ENCODE measurements around the gene RAP2B.

The RAP2B gene

GRCh38 chr3:153160451-153161137 lies 1.4 kb upstream of the RAP2B start:
- DNase-seq (ENCODE audit: low read depth in 2 of 2) = peak; percentile 64 to 75

DNA sequence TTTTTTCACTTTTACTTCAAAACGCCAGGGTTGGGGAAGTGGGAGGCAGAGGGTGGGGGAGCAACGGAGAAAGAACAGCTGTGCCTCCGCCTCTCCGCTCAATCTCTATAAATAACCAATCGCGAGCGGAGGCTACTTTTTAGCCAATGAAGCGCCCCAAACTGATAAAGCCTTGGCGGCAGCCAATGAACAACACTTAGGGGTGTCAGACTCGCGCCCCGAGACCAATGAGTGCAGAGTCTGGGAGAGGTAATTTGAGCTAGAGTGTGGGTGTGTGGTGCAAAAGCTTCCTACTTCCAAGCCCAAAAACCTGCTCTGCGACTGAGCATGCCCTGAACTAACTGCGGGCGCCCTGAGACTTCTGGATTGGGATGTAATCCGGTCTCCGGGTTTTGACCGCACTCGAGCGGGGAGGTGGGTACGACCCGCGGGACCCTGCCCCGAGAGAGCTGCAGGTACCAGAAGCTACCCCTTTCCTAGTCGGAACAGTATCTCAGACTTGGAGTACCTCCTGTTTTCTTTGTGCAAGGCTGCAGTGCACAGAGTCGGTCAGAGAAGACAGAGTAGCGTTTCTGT lies 800 bp upstream of the RAP2B start:
- DNase-seq (ENCODE audit: low read depth in 2 of 2) = peak; percentile 69 to 78

DNA sequence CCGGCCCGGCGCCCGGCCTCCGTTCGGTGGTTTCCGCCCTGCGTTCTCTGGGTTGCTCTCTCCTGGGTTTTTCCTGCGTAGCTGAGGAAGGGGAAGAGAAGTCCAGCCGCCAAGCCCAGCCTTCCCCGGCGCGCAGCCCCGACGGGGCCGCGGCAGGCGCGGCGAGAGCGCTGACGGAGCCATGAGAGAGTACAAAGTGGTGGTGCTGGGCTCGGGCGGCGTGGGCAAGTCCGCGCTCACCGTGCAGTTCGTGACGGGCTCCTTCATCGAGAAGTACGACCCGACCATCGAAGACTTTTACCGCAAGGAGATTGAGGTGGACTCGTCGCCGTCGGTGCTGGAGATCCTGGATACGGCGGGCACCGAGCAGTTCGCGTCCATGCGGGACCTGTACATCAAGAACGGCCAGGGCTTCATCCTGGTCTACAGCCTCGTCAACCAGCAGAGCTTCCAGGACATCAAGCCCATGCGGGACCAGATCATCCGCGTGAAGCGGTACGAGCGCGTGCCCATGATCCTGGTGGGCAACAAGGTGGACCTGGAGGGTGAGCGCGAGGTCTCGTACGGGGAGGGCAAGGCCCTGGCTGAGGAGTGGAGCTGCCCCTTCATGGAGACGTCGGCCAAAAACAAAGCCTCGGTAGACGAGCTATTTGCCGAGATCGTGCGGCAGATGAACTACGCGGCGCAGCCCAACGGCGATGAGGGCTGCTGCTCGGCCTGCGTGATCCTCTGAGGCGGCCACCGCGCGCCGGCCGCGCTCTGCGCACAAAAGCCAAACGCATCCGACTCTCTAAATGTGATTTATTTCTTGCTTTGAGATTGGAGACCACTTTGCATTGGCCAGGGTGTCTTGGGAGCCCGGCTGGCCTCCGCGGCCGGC lies 727 bp downstream of the RAP2B start:
- DNase-seq (ENCODE audit: low read depth in 2 of 2) = peak; percentile 7 to 23

GRCh38 chr3:153163393-153163724 lies 1.3 kb downstream of the RAP2B start:
- no peak for DNase-seq (ENCODE audit: low read depth in 2 of 2)

DNA sequence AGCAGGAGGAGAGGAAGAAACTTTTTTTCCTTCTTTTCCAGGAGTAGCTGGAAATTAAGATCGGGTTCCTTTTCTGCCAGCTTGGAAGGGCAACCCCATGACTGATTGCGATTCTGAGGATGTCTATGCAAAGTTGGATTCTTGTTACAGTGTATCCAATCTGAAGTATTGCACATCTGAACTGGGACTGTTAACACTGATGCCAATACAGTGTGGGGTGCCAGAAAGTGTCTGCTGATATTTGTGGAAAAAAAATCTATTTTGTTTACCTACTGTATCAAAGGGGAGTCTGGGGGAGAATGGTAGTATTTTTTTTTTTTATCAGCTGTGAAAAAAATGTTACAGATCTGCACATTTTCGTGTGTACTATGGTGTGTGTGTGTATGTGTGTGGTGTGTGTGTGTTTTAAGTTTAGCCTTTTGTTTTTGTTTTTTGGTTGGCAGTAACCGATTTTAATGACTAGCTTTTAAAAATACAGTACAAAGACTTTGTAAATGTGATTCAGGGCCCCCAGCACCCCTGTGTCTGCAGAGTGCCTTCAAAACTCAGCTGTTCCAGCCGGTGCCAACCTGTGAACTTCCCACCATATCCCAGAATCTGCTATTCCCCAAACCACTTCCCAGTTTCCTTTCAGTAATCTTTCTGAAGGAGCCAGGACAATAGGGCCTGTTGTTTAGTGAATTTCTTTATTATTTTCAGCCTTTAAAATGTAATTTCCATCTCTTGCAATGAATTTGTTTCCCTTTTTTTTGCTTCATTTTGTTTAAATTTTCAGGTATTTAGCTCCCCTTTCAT lies 1.9 kb downstream of the RAP2B start:
- DNase-seq (ENCODE audit: low read depth in 2 of 2) = no peak

- no peak for DNase-seq (ENCODE audit: low read depth in 2 of 2)
Observed at GRCh38 chr3:153165261-153165681, 3.2 kb downstream of the RAP2B start.

- peak in 1 of 2 donors; percentile 15 for DNase-seq (ENCODE audit: low read depth in 2 of 2)
Observed at GRCh38 chr3:153166206-153166605, 4.2 kb downstream of the RAP2B start.

GRCh38 chr3:153166796-153167195 lies 4.8 kb downstream of the RAP2B start:
- DNase-seq (ENCODE audit: low read depth in 2 of 2) = no peak

GRCh38 chr3:153169793-153170383 lies 7.9 kb downstream of the RAP2B start:
- no peak for DNase-seq (ENCODE audit: low read depth in 2 of 2)

DNA sequence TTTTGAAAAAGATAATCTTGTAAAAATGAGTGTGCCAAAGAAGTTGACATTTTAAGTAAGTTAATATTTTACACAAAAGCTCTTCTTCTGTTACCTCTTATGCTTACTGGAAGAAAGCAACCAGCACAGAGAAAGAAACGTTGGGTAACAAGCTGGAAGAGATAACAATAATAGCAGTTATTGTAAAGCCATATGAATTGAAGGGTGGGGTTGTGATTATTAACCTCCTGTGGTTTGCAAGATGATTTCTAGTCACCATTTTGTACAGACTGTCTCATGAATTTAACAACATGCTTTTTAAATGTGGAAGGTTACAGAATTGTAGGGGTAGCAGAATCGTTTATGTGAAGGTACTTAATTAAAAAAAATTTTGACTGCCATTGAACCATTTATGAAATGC lies 9.2 kb downstream of the RAP2B start:
- DNase-seq (ENCODE audit: low read depth in 2 of 2) = no peak

DNA sequence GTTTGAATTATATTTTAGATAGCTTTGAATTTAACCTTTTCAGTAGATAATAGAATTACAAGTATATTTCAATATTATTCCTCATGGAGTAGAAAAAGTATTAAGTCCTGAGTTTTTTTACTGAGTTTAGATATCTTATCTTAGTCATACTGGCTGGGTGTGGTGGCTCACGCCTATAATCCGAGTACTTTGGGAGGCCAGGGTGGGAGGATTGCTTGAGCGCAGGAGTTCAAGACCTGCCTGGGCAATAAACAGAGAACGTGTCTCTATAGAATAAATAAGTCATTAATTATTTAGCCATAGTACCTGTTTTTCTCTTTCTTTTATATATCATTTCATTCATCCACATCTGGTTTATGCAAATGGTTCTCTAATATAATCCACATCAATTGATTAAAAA lies 9.9 kb downstream of the RAP2B start:
- DNase-seq (ENCODE audit: low read depth in 2 of 2) = no peak

- no peak for DNase-seq (ENCODE audit: low read depth in 2 of 2)
Observed at GRCh38 chr3:153172796-153173757, 11.1 kb downstream of the RAP2B start.

DNA sequence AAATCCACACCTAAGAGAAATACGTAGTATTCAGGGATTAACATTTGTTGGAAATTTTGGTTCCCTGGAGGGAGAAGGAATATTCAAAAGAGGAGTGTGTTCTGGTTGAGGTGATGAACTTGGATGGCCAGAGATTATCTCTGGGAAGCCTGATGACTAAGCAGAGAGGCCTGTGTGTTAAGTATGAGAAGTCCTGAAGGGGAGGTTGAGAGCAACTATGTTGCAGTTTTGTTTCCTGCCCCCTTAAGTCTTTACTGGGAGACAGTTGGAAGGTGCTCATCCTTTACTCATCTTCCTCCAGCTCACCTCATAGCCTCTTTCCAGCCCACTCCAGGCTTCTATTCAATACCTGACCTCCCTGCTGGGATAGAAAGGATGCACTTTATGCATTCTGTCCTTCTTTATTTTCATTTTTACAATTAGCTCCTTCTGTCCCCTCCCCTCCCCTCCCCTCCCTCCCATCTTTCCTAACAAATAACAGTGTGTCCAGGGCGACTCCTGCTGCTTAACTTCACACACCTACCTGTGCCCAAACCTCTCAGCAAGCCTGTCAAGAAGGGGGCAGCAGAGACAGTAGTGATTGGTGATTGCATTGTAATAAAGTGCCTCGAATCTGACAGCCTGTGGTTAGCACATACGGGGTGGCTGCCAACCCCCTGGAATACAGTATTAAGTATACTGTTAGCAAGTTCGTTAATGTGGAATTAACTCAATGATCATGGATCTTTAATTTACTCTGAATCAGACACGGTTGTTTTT lies 11.9 kb downstream of the RAP2B start:
- no peak for DNase-seq (ENCODE audit: low read depth in 2 of 2)

- no peak for DNase-seq (ENCODE audit: low read depth in 2 of 2)
Observed at GRCh38 chr3:153176197-153176596, 14.2 kb downstream of the RAP2B start.

- DNase-seq (ENCODE audit: low read depth in 2 of 2) = no peak
Observed at GRCh38 chr3:153180860-153181372, 18.9 kb downstream of the RAP2B start.

GRCh38 chr3:153182501-153183293 lies 20.7 kb downstream of the RAP2B start:
- DNase-seq (ENCODE audit: low read depth in 2 of 2) = no peak

DNA sequence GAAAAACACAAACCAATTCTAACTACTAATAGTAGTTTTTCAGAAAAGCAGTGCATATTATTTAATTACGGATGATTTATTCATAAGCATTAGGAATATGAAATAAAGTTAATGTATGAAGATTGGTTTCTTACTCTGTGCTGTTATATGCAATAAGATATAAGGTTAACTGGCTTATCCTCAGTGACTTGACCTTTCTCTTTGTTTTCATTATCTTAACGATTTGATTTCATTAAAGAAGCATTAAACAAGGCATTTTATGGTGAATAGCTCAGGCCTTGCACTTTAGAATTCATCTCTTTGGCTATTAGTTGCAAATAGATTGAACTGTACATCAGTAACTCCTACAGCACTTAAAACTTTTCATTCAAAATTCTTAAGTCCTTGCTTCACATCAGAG lies 28.9 kb downstream of the RAP2B start:
- no peak for DNase-seq (ENCODE audit: low read depth in 2 of 2)

DNA sequence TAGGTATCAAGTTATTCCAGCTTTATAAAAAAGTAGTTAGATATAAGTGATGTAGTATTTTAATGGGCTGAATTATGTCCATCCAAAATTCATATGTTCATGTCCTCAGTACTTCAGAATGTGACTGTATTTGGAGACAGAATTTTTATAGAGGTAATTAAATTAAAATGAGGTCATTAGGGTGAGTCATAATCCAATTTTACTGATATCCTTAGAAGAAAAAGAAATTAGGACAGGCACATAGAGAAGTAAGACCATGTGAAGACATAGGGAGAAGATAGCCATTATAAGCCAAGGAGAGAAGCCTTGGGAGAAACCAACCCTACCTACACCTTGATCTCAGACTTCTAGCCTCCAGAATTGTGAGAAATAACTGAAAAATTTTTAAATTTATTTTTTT lies 30.3 kb downstream of the RAP2B start:
- no peak for DNase-seq (ENCODE audit: low read depth in 2 of 2)

All from stimulated activated CD8-positive, alpha-beta memory T cell treated with anti-CD3 and anti-CD28 coated beads, Interleukin-2, amount 100 ng/mL, for 48 hours (primary cell).